DMS53 treated with DMSO at 0.1 percent for 48 hours (cell line): ENCODE results near the gene CUX1.

Experiments used
- DNase-seq: peaks from one replicate; lab custom pipeline; 2025; ENCODE audit not compliant: unreplicated experiment; lab: John Stamatoyannopoulos, UW

Gene CUX1

DNA sequence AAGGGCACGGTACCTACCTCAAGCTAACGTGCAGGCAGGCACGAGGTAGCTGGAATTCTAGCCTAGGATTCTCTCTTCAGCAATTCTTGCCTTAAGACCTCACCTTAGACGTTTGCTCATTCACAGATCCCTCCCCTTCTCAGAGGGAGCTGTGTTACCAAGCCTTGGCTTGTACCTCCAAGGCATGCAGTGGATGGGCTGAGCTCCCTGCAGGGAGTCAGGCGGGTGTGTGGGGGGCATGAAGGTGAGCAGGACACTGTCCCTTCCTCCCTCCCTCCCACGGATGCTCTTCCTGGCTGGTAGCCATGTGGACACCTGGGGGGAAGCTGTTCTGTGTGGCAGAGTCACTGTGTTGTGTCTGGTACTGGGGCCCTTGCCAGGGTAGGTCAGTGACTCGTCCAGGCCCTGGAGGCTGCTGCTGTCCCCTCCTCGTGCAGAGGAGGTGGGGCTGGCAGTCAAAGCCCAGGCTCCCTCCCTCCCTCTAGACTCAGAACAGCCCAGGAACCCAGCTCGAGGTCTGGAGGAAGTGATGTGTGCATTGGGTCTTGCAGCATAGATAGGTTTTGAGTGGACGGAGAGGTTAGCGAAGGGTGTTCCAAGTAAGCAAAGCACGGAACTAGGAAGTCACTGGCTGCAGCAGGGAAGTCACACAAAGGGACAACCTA, 247.1 kb downstream of the CUX1 start:
- no peak for DNase-seq

DNA sequence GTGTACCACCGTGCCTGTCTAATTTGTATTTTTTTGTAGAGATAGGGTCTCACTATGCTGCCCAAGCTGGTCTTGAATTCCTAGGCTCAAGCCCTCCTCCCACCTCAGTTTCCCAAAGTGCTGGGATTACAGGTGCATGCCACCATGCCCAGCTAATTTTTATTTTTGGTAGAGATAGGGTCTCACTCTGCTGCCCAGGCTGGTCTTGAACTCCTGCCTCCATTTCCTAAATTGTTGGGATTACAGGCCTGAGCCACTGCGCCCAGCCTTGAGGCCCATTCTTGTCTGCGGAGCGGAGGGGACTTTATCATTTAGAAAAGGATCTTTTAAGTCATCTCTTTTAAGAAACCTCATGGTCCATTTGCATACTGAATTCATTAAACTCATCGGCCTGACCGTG, 247.8 kb downstream of the CUX1 start:
- DNase-seq: no peak

DNA sequence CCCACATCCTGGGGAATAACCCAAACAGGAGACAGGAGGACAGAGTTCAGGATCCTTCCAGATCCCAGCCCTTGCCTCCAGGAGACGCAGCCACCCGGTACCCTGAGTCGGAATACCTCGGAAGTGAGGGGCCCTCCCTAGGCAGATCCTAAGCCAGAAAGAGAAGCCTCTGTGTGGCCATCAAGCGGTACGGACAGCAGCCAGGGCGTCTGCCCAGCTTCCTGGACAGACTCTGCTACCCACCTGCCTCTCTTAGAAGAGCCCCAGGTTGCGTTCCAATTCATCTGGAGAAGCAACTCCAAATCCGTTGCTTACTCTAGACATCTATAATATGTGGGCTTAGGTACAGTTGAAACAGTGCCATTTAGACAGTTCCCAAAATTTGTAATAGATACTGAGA, 249.1 kb downstream of the CUX1 start:
- no peak for DNase-seq

GRCh38 chr7:102068846-102069245, 251.4 kb downstream of the CUX1 start:
- no peak for DNase-seq

GRCh38 chr7:102069931-102070629, 252.7 kb downstream of the CUX1 start:
- no peak for DNase-seq

DNA sequence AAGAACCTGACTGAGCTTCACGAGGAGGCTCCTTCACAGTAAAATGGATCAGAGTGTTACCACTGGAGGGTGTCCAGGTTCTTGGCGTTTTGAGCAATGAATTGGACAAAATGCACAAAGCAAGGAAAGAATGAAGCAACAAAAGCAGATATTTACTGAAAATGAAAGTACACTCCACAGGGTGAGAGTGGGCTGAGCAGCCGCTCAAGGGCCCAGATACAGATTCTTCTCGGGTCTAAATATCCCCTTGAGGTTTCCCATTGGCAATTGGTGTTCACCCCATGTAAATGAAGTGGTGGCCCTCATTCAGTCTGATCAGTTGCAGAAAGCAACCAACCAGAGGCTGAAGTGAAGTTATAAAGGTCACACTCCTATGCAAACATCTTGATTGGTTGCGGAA, 254.6 kb downstream of the CUX1 start:
- no peak for DNase-seq

GRCh38 chr7:102072636-102073209, 255.3 kb downstream of the CUX1 start:
- no peak for DNase-seq

GRCh38 chr7:102073931-102074880, 256.8 kb downstream of the CUX1 start:
- DNase-seq: no peak

GRCh38 chr7:102075126-102075525, 257.7 kb downstream of the CUX1 start:
- DNase-seq: no peak

DNA sequence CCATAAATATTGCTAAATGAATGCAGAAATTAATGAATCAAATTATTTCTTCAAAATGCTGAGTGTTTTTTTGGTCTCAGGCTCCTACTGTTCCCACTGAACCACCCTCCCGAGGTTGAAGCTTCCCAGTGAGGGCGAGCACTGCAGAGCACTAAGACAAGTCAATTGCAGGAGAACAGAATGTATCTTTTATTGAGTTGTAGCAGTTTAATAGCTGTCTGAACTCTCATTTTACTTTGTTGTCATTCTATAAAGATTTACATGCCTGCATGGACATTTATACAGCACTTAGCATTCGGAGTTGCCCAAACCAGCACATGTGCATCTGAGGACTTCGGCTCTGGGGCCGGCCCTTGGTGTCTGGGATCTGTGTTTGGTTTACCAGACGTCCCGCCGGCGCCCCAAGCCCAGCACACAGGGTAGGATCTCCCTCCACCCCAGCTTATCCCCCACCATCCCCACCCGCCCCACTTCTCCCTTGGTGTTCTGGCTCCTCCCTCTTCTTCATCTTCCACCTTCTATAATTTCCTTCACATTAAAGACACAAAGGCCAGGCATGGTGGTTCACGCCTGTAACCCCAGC, 258.2 kb downstream of the CUX1 start:
- DNase-seq: no peak

GRCh38 chr7:102077081-102077480, 259.7 kb downstream of the CUX1 start:
- DNase-seq: no peak

DNA sequence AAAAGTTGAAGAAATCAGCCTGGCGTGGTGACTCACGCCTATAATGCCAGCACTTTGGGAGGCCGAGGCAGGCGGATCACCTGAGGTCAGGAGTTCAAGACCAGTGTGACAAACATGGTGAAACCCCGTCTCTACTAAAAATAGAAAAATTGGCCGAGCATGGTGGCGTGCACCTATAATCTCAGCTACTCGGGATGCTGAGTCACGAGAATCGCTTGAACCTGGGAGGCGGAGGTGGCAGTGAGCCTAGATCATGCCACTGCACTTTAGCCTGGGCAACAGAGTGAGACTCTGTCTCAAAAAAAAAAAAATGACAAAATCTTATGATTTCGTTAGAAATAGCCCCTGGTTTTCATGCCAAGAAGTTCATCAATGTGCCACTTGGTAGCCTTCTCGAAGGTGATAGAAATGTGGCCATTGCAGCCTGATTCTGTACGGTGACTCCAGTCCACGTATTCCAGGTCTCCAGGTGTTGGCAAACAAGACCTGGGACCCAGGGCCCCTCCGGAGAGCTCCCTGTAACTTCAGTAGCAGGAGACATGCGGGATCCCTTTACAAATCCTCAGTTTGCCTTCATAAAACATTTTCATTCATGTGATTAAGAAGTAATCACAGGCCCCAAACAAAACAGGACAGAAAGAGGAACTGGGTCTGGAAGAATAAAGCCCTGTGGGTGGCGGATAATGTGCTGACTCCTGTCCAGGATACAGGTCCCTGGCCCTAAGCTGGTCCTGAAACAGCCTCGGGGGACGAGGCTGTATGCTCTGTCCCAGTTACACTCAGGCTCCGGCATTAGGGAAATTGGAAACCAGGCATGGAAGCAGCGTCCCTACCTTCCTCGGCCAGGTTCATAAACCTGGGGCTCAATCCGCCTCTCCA, 262.0 kb downstream of the CUX1 start:
- no peak for DNase-seq

- no peak for DNase-seq
These were observed 262.6 kb downstream of the CUX1 start for GRCh38 chr7:102080019-102080433.

DNA sequence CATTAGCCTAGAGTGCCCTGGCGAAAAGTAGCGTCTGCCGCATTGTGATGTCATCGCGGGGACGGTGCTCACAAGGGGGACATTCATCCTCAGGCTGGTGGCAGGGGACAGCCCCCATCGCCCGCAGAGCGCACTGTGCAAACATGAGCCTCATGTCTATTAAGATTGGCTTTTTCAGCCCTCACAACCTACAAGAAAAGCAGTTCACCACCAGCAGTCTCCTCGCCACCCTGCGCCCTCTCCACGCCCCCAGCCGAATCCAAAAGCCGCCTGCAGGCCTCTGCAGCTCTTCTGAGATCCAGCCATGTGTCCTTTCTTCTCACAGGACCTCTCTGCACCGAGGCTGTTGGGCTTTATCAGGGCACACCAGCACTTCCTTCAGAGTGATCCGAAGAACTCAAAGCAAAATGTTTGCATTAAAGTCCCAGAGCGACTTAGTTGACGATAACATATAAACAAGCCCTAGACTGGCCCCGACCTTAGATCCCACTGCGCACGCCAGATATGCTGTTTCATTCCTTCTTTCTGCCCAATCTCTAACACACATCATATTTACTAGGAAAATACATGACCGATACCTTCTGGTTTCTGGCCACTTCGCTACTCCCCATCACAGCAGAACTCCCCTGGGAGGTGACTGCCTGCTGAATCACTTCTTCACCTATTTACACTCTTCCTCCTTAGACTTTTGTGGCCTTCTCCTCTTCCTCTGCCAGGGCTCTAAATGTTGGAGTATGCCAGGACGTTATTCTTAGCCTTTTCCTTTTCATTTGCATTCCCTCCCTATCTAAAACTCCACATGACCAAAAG, 263.2 kb downstream of the CUX1 start:
- DNase-seq: no peak

DNA sequence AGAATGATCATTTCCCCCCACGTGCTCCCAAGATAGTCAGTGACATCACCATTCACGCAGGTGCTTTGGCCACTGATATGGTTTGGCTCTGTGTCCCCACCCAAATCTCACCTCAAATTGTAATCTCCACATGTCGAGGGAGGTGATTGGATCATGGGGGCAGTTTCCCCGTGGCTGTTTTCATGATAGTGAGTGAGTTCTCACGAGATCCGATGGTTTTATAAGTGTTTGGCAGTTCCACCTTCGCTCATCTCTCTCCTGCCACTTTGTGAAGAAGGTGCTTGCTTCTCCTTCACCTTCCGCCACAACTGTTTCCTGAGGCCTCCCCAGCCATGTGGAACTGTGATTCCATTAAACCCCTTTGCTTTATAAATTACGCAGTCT, 263.8 kb downstream of the CUX1 start:
- no peak for DNase-seq

DNA sequence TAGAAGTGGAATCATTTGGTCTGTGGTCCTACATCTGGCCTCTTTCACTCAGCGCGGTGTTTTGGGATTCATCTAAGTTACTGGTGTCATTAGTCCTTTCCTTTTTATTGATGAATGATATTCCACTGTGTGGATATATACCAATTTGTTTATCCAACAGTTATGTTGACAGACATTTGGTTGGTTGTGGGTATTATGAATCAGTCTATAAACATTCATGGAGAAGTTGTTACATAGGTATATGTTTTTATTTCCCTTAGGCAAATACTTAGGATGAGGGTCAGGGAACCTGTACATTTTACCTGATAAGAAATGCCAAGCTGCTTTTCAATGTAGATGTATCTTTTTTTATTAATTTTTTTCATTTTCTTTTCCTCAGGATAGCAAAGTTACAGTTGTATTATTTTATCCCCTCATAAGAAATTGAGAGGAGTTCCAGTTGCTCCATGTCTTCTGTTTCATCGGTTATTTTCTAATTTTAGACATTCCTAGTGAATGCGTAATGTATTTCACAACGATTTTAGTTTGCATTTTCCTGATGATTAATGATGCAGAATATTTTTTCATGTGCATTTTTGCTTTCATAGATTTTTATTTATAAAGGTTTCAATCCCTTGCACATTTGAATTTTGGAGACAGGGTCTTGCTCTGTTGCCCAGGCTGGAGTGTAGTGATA, 265.4 kb downstream of the CUX1 start:
- DNase-seq: no peak

DNA sequence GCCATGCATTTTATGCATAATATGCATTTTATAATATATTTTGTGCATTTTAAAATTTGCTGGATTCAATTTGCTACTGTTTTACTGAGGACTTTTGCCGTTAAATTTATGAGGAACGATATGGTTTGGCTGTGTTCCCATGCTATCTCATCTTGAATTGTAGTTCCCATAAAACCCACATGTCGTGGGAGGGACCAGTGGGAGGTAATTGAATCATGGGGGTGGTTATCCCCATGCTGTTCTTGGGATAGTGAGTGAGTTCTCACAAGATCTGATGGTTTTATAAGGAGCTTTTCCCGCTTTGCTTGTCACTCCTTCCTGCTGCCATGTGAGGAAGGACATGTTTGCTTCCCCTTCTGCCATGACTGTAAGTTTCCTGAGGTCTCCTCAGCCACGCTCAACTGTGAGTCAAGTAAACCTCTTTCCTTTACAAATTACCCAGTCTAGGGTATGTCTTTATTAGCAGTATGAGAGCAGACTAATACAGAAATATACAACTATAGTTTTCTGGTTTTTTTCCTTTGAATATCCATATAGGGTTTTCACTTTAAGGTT, 267.9 kb downstream of the CUX1 start:
- no peak for DNase-seq
